NK-92 treated with Interleukin-12 subunit alpha and Interleukin-12 subunit beta, amount 100 ng/mL, for 24 hours (cell line): ENCODE data around the gene SLC19A1.

Experiments used
- DNase-seq: peaks from one replicate; lab custom pipeline; 2025; lab: John Stamatoyannopoulos, UW

The SLC19A1 gene

GRCh38 chr21:45477176-45478114, 64.8 kb downstream of the SLC19A1 start:
- DNase-seq, result no peak

GRCh38 chr21:45476582-45476981, 65.7 kb downstream of the SLC19A1 start:
- no peak for DNase-seq

GRCh38 chr21:45475797-45476570, 66.3 kb downstream of the SLC19A1 start:
- no peak for DNase-seq

GRCh38 chr21:45475004-45475685, 67.1 kb downstream of the SLC19A1 start:
- DNase-seq, result no peak

- no peak for DNase-seq
Measured at GRCh38 chr21:45474323-45474950, 67.8 kb downstream of the SLC19A1 start.

GRCh38 chr21:45473496-45474322, 68.5 kb downstream of the SLC19A1 start:
- DNase-seq, result no peak

- no peak for DNase-seq
Measured at GRCh38 chr21:45472445-45473365, 69.5 kb downstream of the SLC19A1 start.

GRCh38 chr21:45471525-45472221, 70.6 kb downstream of the SLC19A1 start:
- no peak for DNase-seq

- no peak for DNase-seq
Measured at GRCh38 chr21:45470773-45471524, 71.3 kb downstream of the SLC19A1 start.

- no peak for DNase-seq
Measured at GRCh38 chr21:45470087-45470515, 72.1 kb downstream of the SLC19A1 start.

- no peak for DNase-seq
Measured at GRCh38 chr21:45469273-45470086, 72.8 kb downstream of the SLC19A1 start.

GRCh38 chr21:45468971-45469272, 73.3 kb downstream of the SLC19A1 start:
- no peak for DNase-seq

GRCh38 chr21:45468051-45468970, 73.9 kb downstream of the SLC19A1 start:
- DNase-seq, result no peak

- DNase-seq, result no peak
Measured at GRCh38 chr21:45467221-45467779, 74.9 kb downstream of the SLC19A1 start.

- no peak for DNase-seq
Measured at GRCh38 chr21:45466330-45467220, 75.7 kb downstream of the SLC19A1 start.
